GM15510 (cell line): ENCODE results near the gene NPM3.

Experiments
- POLR2A ChIP-seq: IDR thresholded peaks from 3 replicates; pipeline ENCODE4 v1.6.1; 2011; ENCODE audit warnings: borderline replicate concordance; ENCODE audit not compliant: insufficient read length; ENCODE audit errors: extremely low read depth

The NPM3 gene

DNA sequence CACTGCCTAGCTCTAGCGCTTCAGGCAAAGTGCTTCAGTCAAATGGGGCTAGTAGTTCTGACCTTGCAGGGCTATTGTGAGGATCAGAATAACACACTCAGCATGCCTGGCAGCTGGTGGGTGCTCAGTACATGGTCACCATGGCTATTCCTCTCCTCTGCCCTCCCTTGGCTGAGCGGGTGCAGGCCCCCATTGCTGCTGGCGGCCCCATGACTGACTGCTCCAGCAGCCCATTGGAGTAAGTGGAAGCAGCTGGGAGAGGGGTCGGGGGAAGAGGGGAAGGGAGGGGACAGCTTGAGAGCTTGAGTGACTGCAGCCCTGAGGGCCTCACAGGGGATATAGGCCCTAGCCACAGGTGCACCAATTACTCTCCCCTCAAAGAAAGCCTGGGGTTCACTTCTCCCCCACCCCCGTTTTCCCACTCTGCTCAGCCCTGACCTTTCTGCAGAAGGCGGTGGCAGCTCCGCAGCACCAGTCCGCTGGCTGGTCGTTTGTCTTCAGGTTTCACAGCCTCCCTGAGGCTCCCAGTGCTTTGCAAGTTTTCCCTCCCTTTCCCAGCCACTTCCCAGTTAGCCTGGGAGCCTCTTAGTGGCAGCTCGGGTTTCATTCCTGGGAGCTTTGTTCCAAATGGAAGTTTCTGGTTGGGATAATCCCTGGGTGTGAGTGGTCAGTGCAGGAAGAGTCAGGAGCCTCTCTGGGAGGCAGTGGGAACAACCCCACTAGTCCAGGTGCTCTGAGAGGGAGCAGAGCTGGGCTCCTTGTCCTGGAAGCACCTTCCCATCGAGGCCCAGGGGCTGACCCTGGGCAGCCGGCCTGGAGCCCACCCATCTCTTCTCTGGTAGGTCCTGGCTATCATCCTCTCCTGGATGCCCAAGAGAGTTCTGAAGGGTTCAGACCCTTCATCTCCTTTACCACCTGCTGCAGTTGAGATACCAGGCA lies 23.7 kb downstream of the NPM3 start:
- TF ChIP-seq POLR2A: no peak

DNA sequence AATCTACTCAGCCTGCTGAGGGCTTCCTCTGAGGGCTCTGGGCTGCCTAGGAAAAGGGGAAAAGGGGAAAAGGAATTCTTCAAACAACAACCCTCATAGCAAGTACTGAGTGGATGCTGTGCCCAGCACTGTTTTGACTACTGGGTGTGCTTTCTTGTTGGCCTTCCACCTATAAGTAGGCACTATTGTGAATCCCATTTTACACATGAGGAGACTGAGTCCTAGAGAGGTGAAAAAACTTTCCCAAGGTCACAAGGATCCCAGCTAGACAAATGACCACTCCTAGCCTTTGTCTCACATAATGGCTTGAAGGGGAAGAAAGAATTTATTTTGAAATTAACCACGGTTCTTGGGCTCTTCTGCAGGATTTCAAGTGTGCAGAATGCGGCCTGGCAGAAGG lies 24.4 kb downstream of the NPM3 start:
- TF ChIP-seq POLR2A: no peak

GRCh38 chr10:101752241-101752640 lies 31.0 kb downstream of the NPM3 start:
- no peak for TF ChIP-seq POLR2A

DNA sequence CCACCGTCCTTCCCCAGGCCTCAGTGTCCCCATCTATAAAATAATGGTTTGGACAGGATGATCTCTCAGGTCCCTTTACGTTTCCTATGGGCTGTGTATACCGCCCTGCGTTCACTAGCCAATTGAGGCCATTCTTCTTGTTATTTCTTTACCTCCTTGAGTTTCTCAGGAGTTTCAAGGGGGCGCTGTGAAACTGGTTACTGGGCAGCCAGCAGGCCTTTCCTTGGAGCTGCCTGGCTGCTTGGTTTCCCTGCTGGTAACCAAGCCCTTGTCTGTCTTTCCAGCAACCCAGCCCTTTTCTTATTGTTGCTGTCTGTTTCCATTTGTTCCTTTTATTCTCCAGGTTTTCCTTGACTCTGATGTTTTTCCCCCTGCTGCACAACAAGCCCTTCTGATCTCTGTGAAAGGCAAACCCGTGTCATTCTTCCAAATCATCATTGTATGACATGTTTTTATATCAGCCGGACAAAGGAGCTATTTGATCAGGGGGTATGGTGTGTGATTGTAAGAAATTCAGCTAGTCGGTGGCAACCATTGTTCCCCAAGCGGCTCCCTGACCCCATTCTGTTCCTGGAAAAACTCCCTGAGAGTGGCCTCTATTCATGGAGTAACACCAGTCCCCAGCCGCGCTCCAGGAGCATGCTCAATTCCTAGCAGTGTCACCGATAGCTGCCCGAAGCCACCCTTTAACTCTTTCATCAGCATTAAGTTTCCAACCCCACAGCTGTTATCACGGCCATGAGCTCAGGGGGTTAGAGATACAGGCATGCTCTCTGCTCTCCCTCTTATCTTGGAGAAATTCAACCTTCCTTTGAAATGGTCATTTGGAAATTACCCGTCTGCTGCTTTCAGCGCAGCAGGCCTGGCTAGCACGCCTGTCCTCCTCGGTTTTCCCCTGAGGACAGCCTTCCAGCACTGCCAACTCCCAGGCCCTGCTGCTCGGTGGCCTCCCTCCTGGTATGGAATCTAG lies 33.9 kb downstream of the NPM3 start:
- no peak for TF ChIP-seq POLR2A

GRCh38 chr10:101748496-101748895 lies 34.8 kb downstream of the NPM3 start:
- TF ChIP-seq POLR2A: no peak

GRCh38 chr10:101745074-101745696 lies 38.1 kb downstream of the NPM3 start:
- TF ChIP-seq POLR2A: no peak

- TF ChIP-seq POLR2A: no peak
Observed at GRCh38 chr10:101744267-101744666, 39.0 kb downstream of the NPM3 start.

DNA sequence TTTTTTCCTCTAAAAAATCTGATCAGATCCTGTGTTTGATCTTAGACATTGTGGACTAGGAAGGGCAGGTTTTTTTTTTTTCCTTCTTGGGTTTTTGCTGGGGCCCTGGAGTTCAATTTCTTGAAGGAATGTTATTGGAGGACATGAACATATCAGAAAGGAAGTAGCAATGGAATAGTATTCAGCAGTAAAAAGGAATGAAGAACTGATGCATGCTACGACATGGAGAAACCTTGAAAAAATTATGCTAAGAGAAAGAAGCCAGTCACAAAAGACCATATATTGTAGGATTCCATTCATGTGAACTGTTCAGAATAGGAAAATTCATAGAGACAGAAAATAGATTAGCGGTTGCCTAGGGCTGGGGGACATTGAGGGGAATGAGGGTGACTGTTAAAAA lies 41.3 kb downstream of the NPM3 start:
- no peak for TF ChIP-seq POLR2A

GRCh38 chr10:101736666-101737065 lies 46.6 kb downstream of the NPM3 start:
- TF ChIP-seq POLR2A: no peak

GRCh38 chr10:101732096-101732495 lies 51.1 kb downstream of the NPM3 start:
- TF ChIP-seq POLR2A: no peak
